ENCODE measurements around the gene GRIFIN.

The GRIFIN gene

GRCh38 chr7:2441430-2442058, 34.7 kb downstream of the GRIFIN start:
- Histone ChIP-seq H3K27ac (ENCODE audit: low read depth, low read length, severe bottlenecking) (no peak overlapping the region), H3K9me3 (ENCODE audit: control insufficient read depth, low read length) (no peaks in the 10 kb centered on the region), H3K4me3 (ENCODE audit: extremely low read depth, insufficient read depth, low read length, poor library complexity, severe bottlenecking) (no peak overlapping the region), H3K4me1 (ENCODE audit: control insufficient read depth, insufficient read depth, low read length, poor library complexity, severe bottlenecking) (no peaks in the 10 kb centered on the region), H3K36me3 (ENCODE audit: control insufficient read depth, insufficient read depth, low read length) (peaks cover 11% of the 10 kb centered on the region)
- whole genome bisulfite sequencing, 2 experiments (ENCODE audit: insufficient coverage in 2 of 2): 88 to 98% methylated on average over 4 of the region's 5 CpGs

DNA sequence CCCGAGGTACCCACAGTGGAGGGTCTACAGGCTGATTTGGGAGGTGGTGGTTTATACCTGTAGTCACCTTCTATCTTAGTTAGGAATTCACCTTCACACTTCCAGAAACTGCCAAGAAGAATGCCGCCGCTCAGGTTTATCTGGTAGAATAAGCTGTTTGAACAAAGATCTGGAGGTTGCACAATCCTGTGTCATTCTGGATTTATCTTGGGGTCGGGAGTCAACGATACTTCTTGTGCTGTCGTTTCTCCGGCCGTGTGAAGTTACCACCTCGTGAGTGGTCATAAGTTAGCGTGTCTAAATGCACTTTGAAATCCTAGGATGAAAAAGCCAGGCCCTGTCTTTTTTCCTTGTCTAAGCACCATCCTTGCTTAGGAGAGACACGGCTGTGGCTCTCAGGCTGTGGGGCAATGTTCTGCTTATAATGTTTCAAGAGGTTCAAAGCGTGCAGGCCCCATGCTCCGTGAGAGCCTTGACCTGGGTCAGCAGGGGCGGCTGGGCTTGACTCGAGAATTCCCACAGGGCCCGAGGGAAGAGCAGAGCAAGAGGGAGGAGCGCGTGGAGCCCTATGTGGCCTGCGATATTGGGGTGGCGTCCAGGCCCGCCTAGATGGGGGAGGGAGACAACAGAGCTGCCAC, 35.5 kb downstream of the GRIFIN start:
- H3K9me3 ChIP-seq (ENCODE audit: control insufficient read depth, low read length): no peaks in the 10 kb centered on the region
- peaks cover 18% of the 10 kb centered on the region for H3K36me3 ChIP-seq (ENCODE audit: control insufficient read depth, insufficient read depth, low read length)
- WGBS, 2 experiments (ENCODE audit: insufficient coverage in 2 of 2): 90 to 95% methylated on average over 18 to 21 of the region's 21 CpGs
- no peak overlapping the region for H3K27ac ChIP-seq (ENCODE audit: low read depth, low read length, severe bottlenecking)
- no peaks in the 10 kb centered on the region for H3K4me1 ChIP-seq (ENCODE audit: control insufficient read depth, insufficient read depth, low read length, poor library complexity, severe bottlenecking)
- no peak overlapping the region for H3K4me3 ChIP-seq (ENCODE audit: extremely low read depth, insufficient read depth, low read length, poor library complexity, severe bottlenecking)

GRCh38 chr7:2438775-2439174, 37.4 kb downstream of the GRIFIN start:
- H3K27ac ChIP-seq (ENCODE audit: low read depth, low read length, severe bottlenecking): no peak overlapping the region
- WGBS, 2 experiments (ENCODE audit: insufficient coverage in 2 of 2): 96 to 97% methylated on average over 5 to 12 of the region's 13 CpGs
- H3K4me1 ChIP-seq (ENCODE audit: control insufficient read depth, insufficient read depth, low read length, poor library complexity, severe bottlenecking): no peaks in the 10 kb centered on the region
- no peak overlapping the region for H3K4me3 ChIP-seq (ENCODE audit: extremely low read depth, insufficient read depth, low read length, poor library complexity, severe bottlenecking)
- H3K36me3 ChIP-seq (ENCODE audit: control insufficient read depth, insufficient read depth, low read length): peaks cover 31% of the 10 kb centered on the region
- H3K9me3 ChIP-seq (ENCODE audit: control insufficient read depth, low read length): no peaks in the 10 kb centered on the region

GRCh38 chr7:2438186-2438585, 38.0 kb downstream of the GRIFIN start:
- H3K27ac ChIP-seq (ENCODE audit: low read depth, low read length, severe bottlenecking): no peak overlapping the region
- no peak overlapping the region for H3K4me3 ChIP-seq (ENCODE audit: extremely low read depth, insufficient read depth, low read length, poor library complexity, severe bottlenecking)
- H3K9me3 ChIP-seq (ENCODE audit: control insufficient read depth, low read length): no peaks in the 10 kb centered on the region
- 94 to 100% methylated on average over 3 to 5 of the region's 7 CpGs for WGBS, 2 experiments (ENCODE audit: insufficient coverage in 2 of 2)
- peaks cover 37% of the 10 kb centered on the region for H3K36me3 ChIP-seq (ENCODE audit: control insufficient read depth, insufficient read depth, low read length)
- no peaks in the 10 kb centered on the region for H3K4me1 ChIP-seq (ENCODE audit: control insufficient read depth, insufficient read depth, low read length, poor library complexity, severe bottlenecking)

- Histone ChIP-seq H3K27ac (ENCODE audit: low read depth, low read length, severe bottlenecking) (no peak overlapping the region), H3K9me3 (ENCODE audit: control insufficient read depth, low read length) (no peaks in the 10 kb centered on the region), H3K36me3 (ENCODE audit: control insufficient read depth, insufficient read depth, low read length) (peaks cover 41% of the 10 kb centered on the region), H3K4me3 (ENCODE audit: extremely low read depth, insufficient read depth, low read length, poor library complexity, severe bottlenecking) (no peak overlapping the region), H3K4me1 (ENCODE audit: control insufficient read depth, insufficient read depth, low read length, poor library complexity, severe bottlenecking) (no peaks in the 10 kb centered on the region)
- 91 to 99% methylated on average over 6 to 10 of the region's 16 CpGs for WGBS, 2 experiments (ENCODE audit: insufficient coverage in 2 of 2)
These were observed 38.6 kb downstream of the GRIFIN start for GRCh38 chr7:2437537-2438148.

- 96 to 99% methylated on average over 8 of the region's 9 CpGs for WGBS, 2 experiments (ENCODE audit: insufficient coverage in 2 of 2)
- Histone ChIP-seq H3K4me3 (ENCODE audit: extremely low read depth, insufficient read depth, low read length, poor library complexity, severe bottlenecking) (no peak overlapping the region), H3K36me3 (ENCODE audit: control insufficient read depth, insufficient read depth, low read length) (peaks cover 41% of the 10 kb centered on the region), H3K27ac (ENCODE audit: low read depth, low read length, severe bottlenecking) (no peak overlapping the region), H3K9me3 (ENCODE audit: control insufficient read depth, low read length) (no peaks in the 10 kb centered on the region), H3K4me1 (ENCODE audit: control insufficient read depth, insufficient read depth, low read length, poor library complexity, severe bottlenecking) (no peaks in the 10 kb centered on the region)
These were observed 39.1 kb downstream of the GRIFIN start for GRCh38 chr7:2437136-2437535.

DNA sequence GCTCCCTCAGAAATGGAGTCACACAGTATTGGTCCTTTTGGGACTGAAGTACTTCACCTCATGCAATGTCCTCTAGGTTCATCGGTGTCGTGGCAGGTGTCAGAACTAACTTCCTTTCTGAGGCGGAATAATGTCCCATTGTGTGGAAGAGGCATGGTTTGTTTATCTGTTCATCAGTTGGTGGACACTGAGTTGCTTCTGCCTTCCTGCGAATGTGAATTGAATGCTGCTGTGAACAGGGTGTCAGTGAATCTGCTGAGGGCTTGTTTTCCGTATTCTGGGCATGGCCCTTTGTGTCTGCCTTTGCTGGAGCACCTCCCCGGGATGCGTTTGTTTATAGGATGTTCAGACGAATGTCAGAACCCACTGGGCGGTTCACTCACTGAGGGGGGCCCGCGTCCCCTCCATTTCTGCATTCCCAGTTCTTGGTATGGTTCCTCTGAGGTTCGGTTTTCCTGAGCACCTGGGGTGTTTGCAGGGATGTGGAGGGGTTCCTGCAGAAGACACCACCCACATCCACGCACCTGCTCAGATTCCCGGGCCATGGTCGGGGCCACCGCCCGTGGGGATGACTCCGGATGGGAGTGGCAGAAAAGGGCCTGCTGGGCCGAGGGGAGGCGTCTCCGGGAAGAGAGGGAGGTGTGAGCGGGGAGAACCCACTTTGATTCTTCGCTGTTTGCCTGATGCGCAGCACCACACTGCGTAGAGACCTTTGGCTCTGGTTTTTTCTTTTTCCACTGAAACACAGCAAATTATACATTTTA, 39.7 kb downstream of the GRIFIN start:
- Histone ChIP-seq H3K4me1 (ENCODE audit: control insufficient read depth, insufficient read depth, low read length, poor library complexity, severe bottlenecking) (no peaks in the 10 kb centered on the region), H3K27ac (ENCODE audit: low read depth, low read length, severe bottlenecking) (no peak overlapping the region), H3K4me3 (ENCODE audit: extremely low read depth, insufficient read depth, low read length, poor library complexity, severe bottlenecking) (no peak overlapping the region), H3K36me3 (ENCODE audit: control insufficient read depth, insufficient read depth, low read length) (peaks cover 41% of the 10 kb centered on the region), H3K9me3 (ENCODE audit: control insufficient read depth, low read length) (no peaks in the 10 kb centered on the region)
- 89 to 95% methylated on average over 17 to 20 of the region's 25 CpGs for WGBS, 2 experiments (ENCODE audit: insufficient coverage in 2 of 2)

GRCh38 chr7:2435146-2435545, 41.1 kb downstream of the GRIFIN start:
- Histone ChIP-seq H3K9me3 (ENCODE audit: control insufficient read depth, low read length) (peaks cover 7% of the 10 kb centered on the region), H3K27ac (ENCODE audit: low read depth, low read length, severe bottlenecking) (no peak overlapping the region), H3K4me1 (ENCODE audit: control insufficient read depth, insufficient read depth, low read length, poor library complexity, severe bottlenecking) (no peaks in the 10 kb centered on the region), H3K4me3 (ENCODE audit: extremely low read depth, insufficient read depth, low read length, poor library complexity, severe bottlenecking) (no peak overlapping the region), H3K36me3 (ENCODE audit: control insufficient read depth, insufficient read depth, low read length) (peaks cover 41% of the 10 kb centered on the region)
- WGBS, 2 experiments (ENCODE audit: insufficient coverage in 2 of 2): 92 to 100% methylated on average over 5 of the region's 5 CpGs

DNA sequence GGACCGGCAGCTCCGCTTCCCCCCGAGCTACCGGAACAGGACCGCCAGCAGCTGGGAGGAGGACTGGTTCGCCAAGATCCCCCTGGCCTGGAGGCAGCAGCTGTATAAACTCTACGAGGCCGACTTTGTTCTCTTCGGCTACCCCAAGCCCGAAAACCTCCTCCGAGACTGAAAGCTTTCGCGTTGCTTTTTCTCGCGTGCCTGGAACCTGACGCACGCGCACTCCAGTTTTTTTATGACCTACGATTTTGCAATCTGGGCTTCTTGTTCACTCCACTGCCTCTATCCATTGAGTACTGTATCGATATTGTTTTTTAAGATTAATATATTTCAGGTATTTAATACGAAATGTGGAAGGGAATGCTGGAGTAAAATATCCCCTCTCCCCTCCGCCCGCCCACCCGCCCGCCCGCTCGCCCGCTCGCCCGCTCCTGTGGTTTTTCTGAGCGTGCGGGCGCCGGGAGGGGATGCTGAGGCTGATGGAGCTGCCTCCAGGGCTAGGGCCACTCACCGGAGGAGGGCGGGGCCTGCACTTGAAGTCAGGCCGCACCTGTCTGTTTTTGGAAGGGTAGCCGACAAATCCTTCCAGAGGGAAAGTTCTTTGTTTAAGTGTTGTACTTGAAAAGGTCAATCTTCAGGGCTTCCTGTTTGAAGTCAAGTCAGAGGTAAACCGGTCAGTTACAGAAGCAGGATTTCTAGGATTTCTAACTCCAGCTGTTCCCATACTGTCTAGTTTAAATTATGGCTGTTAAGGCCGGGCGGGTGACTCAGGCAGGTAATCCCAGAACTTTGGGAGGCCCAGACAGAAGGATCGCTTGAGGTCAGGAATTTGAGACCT, 42.3 kb downstream of the GRIFIN start:
- WGBS, 2 experiments (ENCODE audit: insufficient coverage in 2 of 2): 91 to 95% methylated on average over 20 to 26 of the region's 42 CpGs
- Histone ChIP-seq H3K36me3 (ENCODE audit: control insufficient read depth, insufficient read depth, low read length) (peaks cover 38% of the 10 kb centered on the region), H3K4me3 (ENCODE audit: extremely low read depth, insufficient read depth, low read length, poor library complexity, severe bottlenecking) (no peak overlapping the region), H3K27ac (ENCODE audit: low read depth, low read length, severe bottlenecking) (no peak overlapping the region), H3K4me1 (ENCODE audit: control insufficient read depth, insufficient read depth, low read length, poor library complexity, severe bottlenecking) (no peaks in the 10 kb centered on the region), H3K9me3 (ENCODE audit: control insufficient read depth, low read length) (peaks cover 9% of the 10 kb centered on the region)

Data from mesodermal cell (in vitro differentiated cells).